Activated T-helper 1 cell treated with Interleukin-2 at 50 U/mL for 16 hours (primary cell): ENCODE measurements around the gene THAP10.
"Not testable (repeated sequence)": the region's sequence is repeated elsewhere in the genome, so short reads cannot be mapped to it uniquely, and the experiment has no call there.

ENCODE experiments used
- DNase-seq: peaks from one replicate; pipeline ENCODE4 v3.0.0-alpha.2; 2020; ENCODE audit warnings: low read depth

THAP10 gene

GRCh38 chr15:70892002-70892911, at the start of gene THAP10, which contains the start of gene LRRC49:
Gene THAP10 (minus strand): TSS chr15:70892433. CDS start chr15:70892272, 161 bp downstream.
Gene LRRC49 (plus strand): TSS chr15:70892826. CDS start chr15:70892895, 69 bp downstream.
- DNase-seq, result no peak

- DNase-seq, result no peak
Measured at GRCh38 chr15:70936326-70936725, 44.1 kb upstream of the THAP10 start.

- DNase-seq, result no peak
Measured at GRCh38 chr15:70935631-70936030, 43.4 kb upstream of the THAP10 start.

GRCh38 chr15:70933411-70933810, 41.2 kb upstream of the THAP10 start:
- no peak for DNase-seq

- no peak for DNase-seq
Measured at GRCh38 chr15:70932397-70932796, 40.2 kb upstream of the THAP10 start.

GRCh38 chr15:70931821-70932220, 39.6 kb upstream of the THAP10 start:
- DNase-seq, result no peak

GRCh38 chr15:70926914-70927313, 34.7 kb upstream of the THAP10 start:
- not testable (repeated sequence) for DNase-seq

- no peak for DNase-seq
Measured at GRCh38 chr15:70923311-70924080, 31.3 kb upstream of the THAP10 start.

GRCh38 chr15:70922119-70922518, 29.9 kb upstream of the THAP10 start:
- DNase-seq, result no peak

GRCh38 chr15:70920981-70921696, 28.9 kb upstream of the THAP10 start:
- DNase-seq, result no peak

GRCh38 chr15:70917955-70918354, 25.7 kb upstream of the THAP10 start:
- DNase-seq, result no peak

GRCh38 chr15:70916531-70916930, 24.3 kb upstream of the THAP10 start:
- no peak for DNase-seq

GRCh38 chr15:70912187-70912586, 20.0 kb upstream of the THAP10 start:
- no peak for DNase-seq

GRCh38 chr15:70910958-70911357, 18.7 kb upstream of the THAP10 start:
- DNase-seq, result no peak

- DNase-seq, result no peak
Measured at GRCh38 chr15:70907784-70908471, 15.7 kb upstream of the THAP10 start.

- DNase-seq, result no peak
Measured at GRCh38 chr15:70906842-70907241, 14.6 kb upstream of the THAP10 start.

GRCh38 chr15:70902107-70902506, 9.9 kb upstream of the THAP10 start:
- no peak for DNase-seq

GRCh38 chr15:70892912-70893560, 803 bp upstream of the THAP10 start:
- DNase-seq, result no peak

GRCh38 chr15:70882361-70882760, 9.9 kb downstream of the THAP10 start:
- DNase-seq, result no peak

GRCh38 chr15:70880781-70881180, 11.5 kb downstream of the THAP10 start:
- no peak for DNase-seq

GRCh38 chr15:70879401-70879800, 12.8 kb downstream of the THAP10 start:
- no peak for DNase-seq
